ENCODE data around the gene SAMD10.
"Not testable (repeated sequence)": the region's sequence is repeated elsewhere in the genome, so short reads cannot be mapped to it uniquely, and the experiment has no call there.

Gene SAMD10

DNA sequence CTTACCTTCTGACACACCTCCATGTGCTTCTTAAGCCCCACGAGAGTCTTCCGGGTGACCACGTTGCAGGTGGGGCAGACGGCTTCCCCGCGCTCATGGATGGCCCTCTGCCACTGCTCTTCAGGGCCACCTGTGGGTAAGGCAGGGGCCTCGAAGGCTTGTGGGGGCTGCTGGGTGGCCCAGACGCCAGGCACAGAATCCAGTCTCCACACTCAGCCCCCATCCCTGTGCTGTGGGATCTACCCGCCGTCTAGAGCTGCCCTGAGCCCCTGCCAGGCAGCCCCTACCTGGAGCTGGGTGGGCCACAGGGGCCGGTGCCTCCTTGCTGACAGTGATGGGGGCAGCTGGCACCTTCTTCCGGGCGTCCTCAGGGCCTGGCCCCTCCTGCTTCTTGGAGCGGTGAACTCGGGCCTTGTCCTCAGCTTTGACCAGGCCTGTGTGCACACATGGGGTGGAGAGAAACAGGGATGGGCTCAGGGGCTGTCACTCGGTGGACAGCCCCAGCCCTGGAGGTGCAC is 15.6 kb downstream of the SAMD10 start:
- no peak overlapping the region for H3K4me3 ChIP-seq (ENCODE audit: low read depth, low read length)
- in situ Hi-C loops (cut with HindIII; ENCODE audit: low sequenced_read_pairs) = no loop called here
- TF ChIP-seq, protein P1, sequence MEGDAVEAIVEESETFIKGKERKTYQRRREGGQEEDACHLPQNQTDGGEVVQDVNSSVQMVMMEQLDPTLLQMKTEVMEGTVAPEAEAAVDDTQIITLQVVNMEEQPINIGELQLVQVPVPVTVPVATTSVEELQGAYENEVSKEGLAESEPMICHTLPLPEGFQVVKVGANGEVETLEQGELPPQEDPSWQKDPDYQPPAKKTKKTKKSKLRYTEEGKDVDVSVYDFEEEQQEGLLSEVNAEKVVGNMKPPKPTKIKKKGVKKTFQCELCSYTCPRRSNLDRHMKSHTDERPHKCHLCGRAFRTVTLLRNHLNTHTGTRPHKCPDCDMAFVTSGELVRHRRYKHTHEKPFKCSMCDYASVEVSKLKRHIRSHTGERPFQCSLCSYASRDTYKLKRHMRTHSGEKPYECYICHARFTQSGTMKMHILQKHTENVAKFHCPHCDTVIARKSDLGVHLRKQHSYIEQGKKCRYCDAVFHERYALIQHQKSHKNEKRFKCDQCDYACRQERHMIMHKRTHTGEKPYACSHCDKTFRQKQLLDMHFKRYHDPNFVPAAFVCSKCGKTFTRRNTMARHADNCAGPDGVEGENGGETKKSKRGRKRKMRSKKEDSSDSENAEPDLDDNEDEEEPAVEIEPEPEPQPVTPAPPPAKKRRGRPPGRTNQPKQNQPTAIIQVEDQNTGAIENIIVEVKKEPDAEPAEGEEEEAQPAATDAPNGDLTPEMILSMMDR (IDR thresholded peaks at IDR 0.05; ENCODE audit: low read depth, low read length, missing control alignments) = no peak
- DNase-seq (ENCODE audit: low read depth) = no peak

DNA sequence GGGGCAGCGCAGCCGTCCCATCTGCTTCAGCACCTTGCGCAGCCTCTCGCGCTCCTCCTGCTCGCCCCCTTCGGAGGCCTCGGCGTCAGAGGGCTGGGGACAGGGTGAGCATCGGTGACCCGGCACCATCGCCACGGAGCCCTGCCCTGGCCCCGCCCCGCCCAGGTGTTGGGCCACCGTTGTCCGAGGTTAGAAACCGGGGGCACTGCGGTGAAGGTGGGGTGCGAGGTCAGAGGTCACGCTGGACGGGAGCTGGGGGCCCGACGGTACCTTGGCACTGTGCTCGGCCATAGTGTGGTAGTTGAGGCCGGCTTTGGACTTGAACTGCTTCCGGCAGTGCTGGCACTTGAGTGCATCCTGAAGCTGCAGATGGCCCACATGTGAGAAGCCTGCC is 16.1 kb downstream of the SAMD10 start:
- no peak for DNase-seq (ENCODE audit: low read depth)
- in situ Hi-C loops (cut with HindIII; ENCODE audit: low sequenced_read_pairs) = no loop called here
- TF ChIP-seq, protein P1 (IDR thresholded peaks at IDR 0.05; ENCODE audit: low read depth, low read length, missing control alignments) = no peak
- no peak overlapping the region for H3K4me3 ChIP-seq (ENCODE audit: low read depth, low read length)

DNA sequence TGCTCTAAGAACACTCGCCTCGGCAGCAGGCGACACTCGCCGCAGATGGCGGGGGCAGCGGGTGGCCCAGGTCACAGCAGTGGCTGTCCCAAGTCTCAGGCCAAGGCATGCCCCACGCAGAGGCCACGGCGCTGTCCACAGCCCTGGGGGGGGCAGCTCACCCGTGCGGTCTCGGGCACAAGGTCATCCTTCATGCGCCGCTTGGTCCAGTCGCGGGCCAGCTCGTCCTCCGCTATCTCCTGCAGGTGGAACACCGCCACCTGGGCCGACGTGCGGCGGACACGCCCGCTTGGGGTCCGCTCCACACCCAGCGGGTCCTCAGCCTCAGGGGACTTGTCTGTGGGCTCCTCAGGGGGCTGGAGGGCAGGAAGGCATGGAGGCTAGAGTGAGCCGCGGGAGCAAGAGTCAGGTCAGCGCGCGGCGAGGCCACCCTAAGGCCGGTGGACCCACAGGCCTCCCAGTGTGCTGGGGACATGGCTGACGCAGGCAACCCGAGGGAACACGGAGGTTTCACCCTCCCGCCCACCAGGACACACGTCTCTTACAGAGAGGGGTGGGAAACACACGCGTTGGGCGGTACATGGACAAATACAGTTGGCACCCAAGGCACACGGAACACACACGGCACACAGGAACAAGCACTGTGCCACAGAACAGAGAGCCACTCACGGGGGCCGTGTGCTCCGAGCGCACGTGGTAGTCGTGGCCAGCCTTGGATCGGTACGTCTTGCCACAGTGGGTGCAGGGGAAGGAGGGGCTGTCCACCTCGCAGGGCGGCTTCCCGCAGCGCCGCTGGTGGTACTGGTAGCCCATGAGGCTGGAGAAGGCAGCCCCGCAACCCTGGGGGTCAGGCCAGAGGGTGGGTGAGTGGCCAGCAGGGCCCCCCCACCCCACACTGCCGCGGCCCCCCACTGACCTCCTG is 16.8 kb downstream of the SAMD10 start:
- in situ Hi-C loops (cut with HindIII; ENCODE audit: low sequenced_read_pairs) = no loop called here
- DNase-seq (ENCODE audit: low read depth) = no peak

DNA sequence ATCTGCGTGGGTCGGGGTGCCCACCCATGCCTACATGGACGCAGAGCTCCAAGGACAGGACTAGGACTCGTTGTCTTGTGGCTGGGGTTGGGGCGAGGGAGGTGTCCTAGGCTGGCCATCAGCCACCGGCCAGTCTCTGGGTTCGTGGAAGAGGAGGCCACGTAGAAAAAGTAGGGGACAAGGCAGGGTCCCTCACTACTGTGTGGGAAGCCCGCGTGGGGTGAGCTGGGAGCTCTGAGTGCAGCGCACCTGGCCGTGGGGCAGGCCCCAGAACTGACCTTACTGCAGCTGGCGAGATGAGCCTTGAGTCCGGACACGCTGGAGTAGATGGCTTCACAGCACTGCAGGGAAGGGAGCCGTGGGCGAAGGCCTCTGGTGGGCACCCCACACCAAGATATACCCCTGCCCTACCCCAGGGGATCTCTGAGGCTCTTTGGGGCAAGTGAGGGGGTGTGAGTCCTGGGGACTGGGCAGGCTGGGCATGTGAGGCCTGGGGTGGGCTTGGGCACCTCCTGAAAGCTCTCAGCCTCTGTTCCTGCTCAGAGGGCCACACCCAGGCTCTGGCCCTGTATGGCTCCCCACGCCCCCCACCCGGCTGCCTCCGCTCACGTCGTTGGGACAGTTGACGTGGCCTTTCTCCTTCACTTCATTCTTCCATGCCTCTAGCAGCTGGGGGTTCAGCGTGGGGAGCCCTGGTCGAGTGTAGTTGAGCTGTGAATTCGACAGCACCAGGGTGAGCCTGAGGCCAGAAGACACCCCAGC is 17.6 kb downstream of the SAMD10 start:
- in situ Hi-C loops (cut with HindIII; ENCODE audit: low sequenced_read_pairs) = no loop called here
- no peak overlapping the region for H3K4me3 ChIP-seq (ENCODE audit: low read depth, low read length)
- no peak for DNase-seq (ENCODE audit: low read depth)
- TF ChIP-seq, protein P1 (IDR thresholded peaks at IDR 0.05; ENCODE audit: low read depth, low read length, missing control alignments) = no peak

More for the DNA sequence above, 16.8 kb downstream of the SAMD10 start:
- TF ChIP-seq, protein P1 (IDR thresholded peaks at IDR 0.05; ENCODE audit: low read depth, low read length, missing control alignments) = no peak
- no peak overlapping the region for H3K4me3 ChIP-seq (ENCODE audit: low read depth, low read length)

DNA sequence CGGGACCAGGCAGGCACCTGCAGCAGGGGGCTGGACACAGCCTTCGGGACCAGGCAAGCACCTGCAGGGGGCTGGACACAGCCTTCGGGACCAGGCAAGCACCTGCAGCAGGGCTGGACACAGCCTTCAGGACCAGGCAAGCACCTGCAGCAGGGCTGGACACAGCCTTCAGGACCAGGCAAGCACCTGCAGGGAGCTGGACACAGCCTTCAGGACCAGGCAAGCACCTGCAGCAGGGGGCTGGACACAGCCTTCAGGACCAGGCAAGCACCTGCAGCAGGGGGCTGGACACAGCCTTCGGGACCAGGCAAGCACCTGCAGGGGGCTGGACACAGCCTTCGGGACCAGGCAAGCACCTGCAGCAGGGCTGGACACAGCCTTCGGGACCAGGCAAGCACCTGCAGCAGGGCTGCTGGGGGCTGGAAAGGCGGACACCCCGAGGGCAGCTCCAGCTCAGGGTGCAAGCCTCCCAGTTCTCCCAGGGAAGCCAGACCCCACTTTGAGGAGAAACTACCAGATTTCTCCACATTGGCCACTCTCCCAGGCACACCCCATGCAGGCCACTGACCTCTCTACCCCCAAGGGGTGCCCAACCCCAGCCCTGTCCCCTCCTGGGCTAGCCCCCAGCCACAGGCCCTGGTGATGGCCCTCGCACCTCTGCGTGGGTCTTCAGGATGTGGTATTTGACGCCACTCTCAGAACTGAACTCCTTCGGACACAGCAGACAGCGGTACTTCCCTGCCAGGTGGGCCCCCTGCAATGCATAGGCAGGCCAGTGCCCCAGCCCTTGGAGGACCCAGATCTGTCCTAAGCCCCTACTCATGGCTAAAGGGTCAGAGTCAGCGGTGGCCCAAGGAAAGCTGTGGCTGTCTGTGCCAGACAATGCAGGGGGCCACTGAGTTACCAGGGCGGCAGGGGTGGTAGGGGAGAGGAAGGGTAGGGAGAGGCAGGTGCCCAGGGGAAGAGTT is 18.5 kb downstream of the SAMD10 start:
- DNase-seq (ENCODE audit: low read depth); in situ Hi-C loops (cut with HindIII; ENCODE audit: low sequenced_read_pairs); H3K4me3 ChIP-seq (ENCODE audit: low read depth, low read length): not testable (repeated sequence)

DNA sequence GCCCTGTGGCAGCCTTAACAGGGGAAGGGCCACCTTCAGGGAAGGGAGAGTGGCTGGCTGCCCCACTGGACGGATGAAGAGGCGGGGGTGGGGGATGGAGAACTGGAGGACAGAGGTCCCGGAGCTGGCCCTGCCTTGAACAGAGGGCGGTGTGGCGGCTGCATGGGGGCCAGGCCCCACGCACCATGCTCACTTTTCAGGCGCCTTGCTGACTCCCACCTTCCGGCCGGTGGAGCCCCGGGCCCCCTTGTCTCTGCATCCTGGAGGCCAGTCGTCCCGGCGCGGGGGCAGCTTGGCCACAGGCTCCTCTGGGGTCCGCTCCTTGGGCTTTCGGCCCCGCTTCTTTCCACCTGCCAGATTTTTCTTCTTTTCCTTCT is 19.8 kb downstream of the SAMD10 start:
- TF ChIP-seq, protein P1 (IDR thresholded peaks at IDR 0.05; ENCODE audit: low read depth, low read length, missing control alignments) = no peak
- in situ Hi-C loops (cut with HindIII; ENCODE audit: low sequenced_read_pairs) = no loop called here
- DNase-seq (ENCODE audit: low read depth) = no peak
- no peak overlapping the region for H3K4me3 ChIP-seq (ENCODE audit: low read depth, low read length)

Data from astrocyte of the cerebellum (primary cell).